Measurements from ENCODE around the gene EBI3.
"Not testable (repeated sequence)": the region's sequence is repeated elsewhere in the genome, so short reads cannot be mapped to it uniquely, and the experiment has no call there.

EBI3 gene

DNA sequence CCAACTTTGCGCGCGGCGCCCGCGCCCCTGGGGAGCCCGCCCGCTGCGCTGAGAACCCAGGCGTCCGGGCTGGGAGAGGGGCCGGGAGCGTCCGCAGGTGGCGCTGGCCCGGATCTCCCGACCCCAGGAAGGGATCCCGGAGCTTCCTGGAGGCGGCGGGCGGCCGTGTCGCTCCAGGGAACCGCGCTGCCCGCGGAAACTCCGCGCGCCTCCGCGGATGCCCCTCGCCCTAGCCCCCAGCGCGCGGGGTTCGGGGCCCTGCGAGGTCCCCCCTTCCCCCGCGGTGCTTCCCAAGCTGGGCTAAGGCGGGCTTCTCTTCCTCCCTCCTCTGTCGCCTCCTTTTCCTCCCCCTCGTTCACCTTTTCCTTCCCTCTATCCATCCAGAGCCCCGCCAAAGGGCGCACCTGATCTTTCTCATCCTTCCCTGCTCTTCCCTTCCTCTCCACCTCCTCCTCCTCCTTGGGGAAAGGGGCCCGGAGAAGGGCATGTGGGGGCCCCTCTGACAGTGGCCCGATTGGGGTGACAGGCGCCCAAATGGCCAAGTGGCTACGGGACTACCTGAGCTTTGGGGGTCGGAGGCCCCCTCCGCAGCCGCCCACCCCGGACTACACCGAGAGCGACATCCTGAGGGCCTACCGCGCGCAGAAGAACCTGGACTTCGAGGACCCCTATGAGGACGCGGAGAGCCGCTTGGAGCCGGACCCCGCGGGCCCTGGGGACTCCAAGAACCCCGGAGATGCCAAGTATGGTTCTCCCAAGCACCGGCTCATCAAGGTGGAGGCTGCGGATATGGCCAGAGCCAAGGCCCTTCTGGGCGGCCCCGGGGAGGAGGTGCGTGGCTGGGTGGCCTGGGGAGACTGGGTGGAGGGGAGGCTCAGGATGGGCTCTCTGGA is 50.5 kb downstream of the EBI3 start:
- DNase-seq: no peak

DNA sequence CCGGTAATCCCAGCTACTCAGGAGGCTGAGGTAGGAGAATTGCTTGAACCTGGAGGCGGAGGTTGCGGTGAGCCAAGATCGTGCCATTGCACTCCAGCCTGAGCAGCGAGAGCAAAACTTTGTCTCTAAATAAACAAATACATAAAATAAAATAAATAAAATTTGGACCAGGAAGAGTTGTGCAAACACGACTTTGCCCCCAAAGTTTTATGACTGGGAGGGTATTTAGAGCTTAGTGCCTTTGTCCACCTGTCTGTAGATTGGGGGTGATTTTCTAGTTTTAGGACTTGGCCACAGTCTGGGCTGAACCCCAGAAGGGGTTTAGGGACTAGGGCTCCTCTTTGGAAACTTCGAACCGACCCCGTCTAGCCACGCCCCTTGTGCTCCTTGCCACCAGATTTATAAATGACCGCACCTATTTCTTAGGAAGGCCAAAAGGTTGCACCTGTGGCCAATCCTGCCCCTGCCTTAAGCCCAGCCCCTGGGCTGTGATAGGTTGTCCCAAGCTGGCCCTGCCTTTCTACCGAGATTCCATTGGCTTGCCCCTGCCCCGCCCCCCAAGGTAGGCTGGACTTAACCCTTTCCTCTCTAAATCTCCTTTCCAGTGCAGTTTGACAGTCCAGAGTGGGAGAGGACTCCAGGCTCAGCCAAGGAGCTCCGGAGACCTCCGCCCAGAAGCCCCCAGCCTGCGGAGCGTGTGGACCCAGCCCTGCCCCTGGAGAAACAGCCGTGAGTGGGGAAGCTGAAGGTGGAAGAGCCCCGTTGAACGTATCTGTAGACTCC is 55.0 kb downstream of the EBI3 start:
- no peak for DNase-seq

DNA sequence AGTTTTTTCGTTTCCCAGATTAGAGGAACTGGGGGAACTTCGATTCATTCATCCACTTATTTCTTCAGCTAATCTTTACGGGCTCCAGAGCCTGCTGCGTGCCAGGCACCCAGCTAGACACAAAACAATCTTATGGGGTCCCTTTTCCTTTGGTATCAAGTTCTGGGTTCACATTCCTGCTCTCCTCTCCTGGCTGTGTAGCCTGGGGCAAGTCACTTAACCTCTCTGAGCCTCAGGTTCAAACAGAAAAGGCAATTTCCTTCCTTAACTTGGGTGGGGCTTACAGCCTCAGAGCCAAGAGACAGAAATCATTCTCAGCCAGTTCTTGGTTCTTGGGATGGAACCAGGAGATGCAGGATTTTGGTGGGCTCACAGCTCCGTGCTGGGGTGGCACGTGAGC is 55.7 kb downstream of the EBI3 start:
- DNase-seq: no peak

DNA sequence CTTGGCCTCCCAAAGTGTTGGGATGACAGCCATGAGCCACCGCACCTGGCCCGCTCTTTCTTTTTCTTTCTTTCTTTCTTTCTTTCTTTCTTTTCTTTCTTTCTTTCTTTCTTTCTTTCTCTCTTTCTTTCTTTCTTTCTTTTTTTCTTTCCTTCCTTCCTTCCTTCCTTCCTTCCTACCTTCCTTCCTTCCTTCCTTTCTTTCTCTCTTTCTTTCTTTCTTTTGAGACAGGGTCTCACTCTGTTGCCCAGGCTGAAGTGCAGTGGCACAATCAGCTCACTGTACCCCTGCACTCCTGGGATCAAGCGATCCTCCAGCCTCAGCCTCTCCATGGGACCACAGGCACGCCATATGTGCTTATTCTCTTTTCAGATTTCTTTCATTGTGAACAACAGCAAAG is 56.8 kb downstream of the EBI3 start:
- DNase-seq: not testable (repeated sequence)

Data from fibroblast of upper back skin (primary cell).